NCI-H1092 treated with DMSO at 0.1 percent for 48 hours (cell line): ENCODE data around the gene OR10C1.
"Not testable (repeated sequence)": the region's sequence is repeated elsewhere in the genome, so short reads cannot be mapped to it uniquely, and the experiment has no call there.

Experiments
- DNase-seq: peaks from one replicate; lab custom pipeline; 2025; lab: John Stamatoyannopoulos, UW

OR10C1 gene, protein sequence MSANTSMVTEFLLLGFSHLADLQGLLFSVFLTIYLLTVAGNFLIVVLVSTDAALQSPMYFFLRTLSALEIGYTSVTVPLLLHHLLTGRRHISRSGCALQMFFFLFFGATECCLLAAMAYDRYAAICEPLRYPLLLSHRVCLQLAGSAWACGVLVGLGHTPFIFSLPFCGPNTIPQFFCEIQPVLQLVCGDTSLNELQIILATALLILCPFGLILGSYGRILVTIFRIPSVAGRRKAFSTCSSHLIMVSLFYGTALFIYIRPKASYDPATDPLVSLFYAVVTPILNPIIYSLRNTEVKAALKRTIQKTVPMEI

DNA sequence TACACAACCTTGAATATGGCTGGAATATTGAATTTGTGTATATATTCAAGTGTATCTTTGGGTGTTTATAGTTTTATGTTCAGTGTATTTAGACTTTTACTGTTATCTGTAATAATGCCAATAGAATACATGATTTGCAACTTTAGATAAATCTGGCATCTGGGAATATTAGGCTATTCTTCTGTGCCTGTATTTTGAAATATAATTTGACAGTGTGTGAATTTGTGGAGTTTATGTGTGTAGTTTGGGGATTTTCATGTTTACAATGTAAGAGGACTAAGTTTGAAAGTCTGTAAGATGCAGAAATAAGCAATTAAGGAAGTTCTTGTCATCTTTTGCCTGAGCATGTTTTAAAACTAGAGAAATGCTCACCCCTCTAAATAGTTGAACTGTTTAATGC, at the start of gene OR10C1:
Gene OR10C1, plus strand, starts transcription at position 301 of the 400 bp plus-strand sequence. CDS start 710 bp downstream, outside the sequence.
- DNase-seq: no peak

DNA sequence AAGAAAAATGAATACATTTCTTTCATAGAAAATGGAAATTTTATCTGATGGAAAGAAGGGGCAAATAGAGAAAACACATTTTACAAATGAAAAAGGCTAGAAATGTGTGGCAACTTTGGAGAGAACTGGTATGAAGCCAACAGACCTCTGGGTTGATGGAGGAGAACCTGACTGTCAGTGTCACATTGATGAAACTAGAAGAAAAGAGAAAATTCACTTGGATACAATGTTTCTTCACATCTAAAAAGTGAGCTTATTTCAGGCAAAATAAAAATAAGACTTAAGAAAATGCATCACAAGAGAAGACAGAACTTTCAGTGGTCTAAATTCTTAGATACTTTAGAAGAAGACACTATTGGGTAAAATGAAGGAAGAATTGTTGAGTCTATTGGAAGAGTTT, 43.8 kb upstream of the OR10C1 start, which contains the start of gene OR12D2:
Gene OR12D2, plus strand, starts transcription at position 301 of the 400 bp plus-strand sequence. CDS start 1,069 bp downstream, outside the sequence.
- DNase-seq: no peak

DNA sequence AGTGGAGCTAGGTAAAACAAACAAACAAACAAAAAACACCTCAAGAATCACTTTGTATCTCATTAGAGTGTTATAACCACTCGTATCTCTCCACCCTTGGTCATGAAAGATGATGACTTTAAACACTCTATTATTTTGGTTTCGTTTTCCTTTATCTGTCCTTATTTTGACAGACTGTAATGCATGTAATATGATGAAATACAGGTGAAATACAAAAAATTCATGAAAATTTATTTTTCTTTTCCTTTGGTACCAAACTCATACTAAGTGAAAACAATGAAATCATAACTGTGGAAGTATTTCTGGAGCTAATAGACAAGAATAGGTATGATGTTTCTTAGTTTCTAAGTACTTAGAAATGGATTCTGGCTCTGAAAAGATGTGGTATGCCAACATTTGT, 39.6 kb upstream of the OR10C1 start:
- no peak for DNase-seq

DNA sequence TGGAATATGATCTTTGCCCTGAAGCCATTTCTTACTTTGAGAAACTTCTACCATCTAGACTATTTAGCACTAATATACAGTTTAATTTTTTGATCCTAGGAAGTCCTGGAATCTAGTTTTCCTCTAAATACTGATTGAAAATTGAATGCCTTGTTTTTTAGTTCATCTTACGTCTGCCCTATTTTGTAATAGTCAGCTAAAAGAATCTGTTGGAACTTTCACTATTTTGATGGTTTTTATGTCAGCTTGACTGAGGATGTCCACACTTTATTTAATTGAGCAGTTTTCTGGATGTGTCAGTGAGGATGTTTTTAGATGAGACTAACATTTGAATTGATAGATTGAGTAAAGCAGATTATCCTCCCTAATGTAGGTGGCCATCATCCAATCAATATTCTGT, 35.3 kb upstream of the OR10C1 start:
- no peak for DNase-seq

DNA sequence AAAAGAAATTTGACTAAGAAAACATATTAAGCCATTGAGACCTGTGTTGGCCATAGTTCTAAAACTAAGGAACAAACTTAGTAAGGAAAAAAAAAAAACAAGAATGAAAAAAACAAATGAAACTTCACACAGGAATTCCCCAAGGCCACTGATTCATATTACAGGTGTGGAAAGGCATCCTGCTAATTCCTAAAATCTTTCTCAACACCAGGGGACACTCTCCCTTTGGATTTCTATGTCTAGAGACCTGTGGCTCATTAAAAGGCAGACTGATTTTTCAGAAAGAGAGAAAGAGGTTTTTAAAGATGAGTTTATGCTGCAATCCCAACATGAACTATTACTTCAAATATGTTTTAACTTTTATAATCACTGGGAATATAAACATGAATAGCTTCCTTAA, 24.5 kb upstream of the OR10C1 start, which contains the start of gene OR12D1:
Gene OR12D1, plus strand, starts transcription at position 341 of the 400 bp plus-strand sequence.
- no peak for DNase-seq

DNA sequence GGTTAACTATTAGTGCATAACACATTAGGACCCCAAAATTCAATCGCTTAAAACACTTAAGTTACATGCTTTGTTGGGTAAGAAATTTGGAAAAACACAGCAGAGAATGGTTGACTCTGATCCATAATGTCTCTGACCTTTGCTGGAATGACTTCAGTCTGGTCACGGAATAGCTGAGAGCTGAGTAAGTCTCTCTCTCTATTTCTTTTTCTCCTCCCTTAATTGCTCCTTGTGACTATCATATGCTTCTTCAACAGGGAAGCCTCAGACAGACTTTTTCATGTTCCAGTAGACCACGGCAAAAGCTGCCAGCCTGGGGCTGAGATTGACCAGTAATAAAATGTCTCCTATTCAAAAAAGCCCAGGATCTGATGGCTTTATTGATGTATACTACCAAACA, 19.6 kb upstream of the OR10C1 start:
- no peak for DNase-seq

DNA sequence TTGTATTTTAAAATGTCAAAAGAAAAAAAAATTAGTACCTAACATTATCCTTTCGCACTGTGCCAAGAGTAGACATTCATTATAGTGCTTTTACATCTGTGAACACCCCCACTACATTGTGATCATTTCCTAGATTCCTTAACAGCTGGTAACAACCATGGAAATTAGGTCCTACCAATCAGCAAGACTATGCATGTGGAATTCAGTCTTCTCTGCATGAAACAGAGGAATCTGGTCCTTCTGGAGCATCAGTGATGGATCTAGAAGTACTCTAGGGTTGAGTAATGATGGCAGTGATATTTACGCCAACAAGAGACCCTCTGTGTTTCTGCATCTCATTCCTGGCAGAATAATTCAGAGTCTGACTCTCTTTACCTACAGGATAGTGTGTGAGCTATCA, 14.9 kb upstream of the OR10C1 start:
- DNase-seq: no peak

DNA sequence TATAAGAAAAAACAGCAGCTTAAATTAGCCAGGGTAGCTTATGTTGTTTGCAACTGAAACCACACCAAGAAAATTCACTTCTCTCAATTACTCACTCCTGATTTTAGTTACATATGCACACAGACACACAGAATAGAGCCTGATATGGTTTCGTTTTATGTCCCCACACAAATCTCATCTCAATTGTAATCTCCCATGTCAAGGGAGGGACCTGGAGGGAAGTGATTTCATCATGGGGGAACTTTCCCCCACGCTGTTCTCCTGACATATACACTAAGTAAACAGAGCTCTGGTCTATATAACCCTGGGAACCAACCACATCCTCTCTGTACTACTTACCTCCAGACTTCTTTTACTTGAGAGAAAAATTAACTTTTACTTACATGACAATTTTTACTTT, 14.5 kb upstream of the OR10C1 start:
- DNase-seq: no peak

DNA sequence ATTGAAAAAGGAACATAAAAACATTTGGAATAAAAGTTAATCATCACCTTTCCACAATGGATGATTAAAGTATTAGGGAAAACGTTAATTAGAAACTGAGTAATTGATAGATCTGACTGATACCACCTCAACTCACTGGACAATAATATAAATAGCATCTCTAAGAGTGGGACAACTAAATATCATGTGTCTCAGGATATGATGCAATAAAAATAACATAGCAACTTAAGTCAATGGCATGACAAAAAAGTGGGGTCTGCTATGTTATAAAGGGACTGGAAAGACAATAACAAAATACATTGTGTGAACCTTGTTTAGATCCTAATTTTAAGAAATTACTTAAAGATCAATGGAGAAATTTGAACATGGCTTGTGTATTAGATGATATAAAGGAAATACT, 14.0 kb upstream of the OR10C1 start:
- no peak for DNase-seq

DNA sequence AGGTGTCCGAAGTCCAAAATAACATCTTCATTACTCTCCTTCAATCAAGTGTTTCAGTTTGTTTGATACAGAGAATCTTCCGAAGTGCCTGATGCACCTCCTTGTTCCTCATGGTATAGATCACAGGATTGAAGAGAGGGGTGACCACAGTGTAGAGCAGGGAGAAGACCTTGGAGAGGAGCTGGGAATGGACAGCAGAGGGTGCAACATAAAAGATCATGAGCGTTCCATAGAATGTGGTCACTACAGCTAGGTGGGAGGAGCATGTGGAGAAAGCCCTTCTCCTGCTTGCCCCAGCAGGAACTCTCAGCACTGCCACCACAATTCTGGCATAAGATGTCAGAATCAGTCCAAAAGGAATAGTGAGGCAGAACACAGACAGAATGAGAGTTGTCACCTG, 12.5 kb upstream of the OR10C1 start:
- DNase-seq: no peak

DNA sequence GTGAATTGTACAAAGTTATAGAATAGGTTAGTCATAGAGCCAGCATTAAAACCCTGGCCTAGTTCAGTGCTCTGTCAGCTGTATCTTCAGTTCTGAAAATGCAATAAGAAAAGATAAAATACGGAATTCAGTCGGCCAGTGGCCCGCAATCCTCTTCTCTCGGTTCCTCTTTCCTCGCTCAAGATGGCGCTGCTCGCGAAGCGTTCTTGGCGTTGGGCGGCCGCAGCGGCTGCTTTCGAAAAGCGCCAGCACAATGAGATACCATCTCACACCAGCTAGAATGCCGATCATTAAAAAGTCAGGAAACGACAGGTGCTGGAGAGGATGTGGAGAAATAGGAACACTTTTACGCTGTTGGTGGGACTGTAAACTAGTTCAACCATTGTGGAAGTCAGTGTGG, 2.4 kb upstream of the OR10C1 start:
- not testable (repeated sequence) for DNase-seq

DNA sequence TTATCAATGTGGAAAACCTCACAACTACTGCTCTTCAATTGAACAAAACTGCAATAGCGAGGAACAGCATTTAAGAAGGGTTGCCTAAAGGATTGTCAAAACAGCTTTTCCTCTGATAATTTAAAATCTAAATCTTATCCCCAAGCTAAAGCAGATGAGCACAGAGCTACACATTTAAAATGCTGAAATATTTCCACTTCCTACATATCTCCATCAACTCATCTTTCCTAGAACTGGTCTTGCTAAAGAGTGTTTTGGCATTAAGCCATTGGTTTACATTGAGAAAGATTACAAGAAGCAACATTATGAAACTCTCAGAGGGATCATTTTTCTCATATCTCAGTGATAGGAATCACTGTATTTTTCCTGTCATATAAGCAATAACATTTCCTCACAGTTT, 3.6 kb downstream of the OR10C1 start:
- no peak for DNase-seq

DNA sequence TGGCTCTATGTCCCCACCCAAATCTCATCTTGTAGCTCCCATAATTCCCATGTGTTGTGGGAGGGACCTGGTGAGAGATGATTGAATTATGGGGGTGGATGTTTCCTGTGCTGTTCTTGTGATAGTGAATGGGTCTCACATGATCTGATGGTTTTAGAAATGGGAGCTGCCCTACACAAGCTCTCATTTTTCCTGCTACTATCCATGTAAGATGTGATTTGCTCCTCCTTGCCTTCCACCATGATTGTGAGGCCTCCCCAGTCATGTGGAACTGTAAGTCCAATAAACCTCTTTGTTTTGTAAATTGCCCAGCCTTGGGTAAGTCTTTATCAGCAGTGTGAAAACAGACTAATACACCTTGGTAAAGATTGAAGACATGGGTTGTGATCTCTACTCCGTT, 4.9 kb downstream of the OR10C1 start:
- DNase-seq: not testable (repeated sequence)

DNA sequence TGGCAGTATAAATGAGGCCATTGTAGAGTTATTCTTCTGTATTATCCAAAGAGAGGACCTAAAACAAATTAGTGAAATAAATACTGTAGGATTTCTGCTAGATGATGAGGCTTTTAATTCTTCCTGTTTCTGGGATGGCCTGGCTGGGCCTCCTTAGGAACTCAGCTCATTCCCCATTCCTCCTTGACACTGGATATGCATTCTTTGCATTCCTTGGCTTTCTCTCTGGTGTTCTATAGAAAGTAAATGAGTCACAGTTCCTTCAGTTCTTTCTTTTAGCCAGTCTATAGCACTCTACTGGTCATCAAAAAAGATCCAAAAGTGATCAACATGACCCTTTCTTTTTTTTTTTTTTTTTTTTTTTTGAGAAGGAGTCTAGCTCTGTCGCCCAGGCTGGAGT, 8.6 kb downstream of the OR10C1 start:
- DNase-seq: no peak

DNA sequence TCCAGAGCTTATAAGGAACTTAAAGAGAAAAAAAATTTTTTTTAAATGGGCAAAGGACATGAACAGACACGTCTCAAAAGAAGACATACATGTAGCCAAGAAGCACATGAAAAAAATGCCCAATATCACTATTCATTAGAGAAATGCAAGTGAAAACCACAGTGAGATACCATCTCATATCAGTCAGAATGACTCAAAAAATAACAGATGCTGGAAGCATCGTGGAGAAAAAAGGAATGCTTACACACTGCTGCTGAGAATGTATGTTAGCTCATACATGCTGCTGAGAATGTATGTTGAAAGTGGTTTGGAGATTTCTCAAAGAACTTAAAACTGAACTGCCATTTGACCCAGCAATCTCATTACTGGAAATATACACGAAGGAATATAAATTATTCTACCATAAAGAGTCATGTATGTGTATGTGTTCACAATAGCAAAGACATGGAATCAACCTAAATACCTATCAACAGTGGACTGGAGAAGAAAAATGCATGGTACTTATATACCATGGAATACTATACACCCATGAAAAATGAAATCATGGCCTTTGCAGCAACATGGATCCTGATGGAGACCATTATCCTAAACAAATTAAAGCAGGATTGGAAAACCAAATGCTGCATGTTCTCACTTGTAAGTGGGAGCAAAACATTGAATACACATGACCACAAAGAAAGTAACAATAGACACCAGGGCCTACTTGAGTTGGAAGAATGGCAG, 12.5 kb downstream of the OR10C1 start:
- no peak for DNase-seq

DNA sequence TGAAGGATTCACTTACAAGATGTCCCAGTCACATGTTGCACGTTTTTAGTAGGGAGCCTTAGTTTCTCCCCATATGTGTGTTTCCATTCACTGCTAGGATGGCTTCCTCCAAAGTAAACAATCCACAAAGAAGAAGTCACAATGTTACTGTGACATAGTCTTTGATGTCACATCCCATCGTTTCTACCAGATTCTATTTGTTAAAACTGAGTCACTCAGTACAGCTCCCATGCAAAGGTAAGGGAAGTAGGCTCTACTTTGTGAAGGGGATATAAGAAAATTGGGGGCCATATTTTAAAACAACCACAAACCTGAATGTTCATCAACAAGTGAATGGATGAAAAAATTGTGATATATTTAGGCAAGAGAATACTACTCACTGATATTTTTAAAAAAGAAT, 17.9 kb downstream of the OR10C1 start, which contains the start of the genes OR11A1 and OR2H1:
Gene OR11A1, minus strand, starts transcription at position 101 of the 400 bp plus-strand sequence. CDS start 29,430 bp downstream, outside the sequence.
Gene OR2H1, plus strand, starts transcription at position 185 of the 400 bp plus-strand sequence. CDS start 4,615 bp downstream, outside the sequence.
- no peak for DNase-seq

DNA sequence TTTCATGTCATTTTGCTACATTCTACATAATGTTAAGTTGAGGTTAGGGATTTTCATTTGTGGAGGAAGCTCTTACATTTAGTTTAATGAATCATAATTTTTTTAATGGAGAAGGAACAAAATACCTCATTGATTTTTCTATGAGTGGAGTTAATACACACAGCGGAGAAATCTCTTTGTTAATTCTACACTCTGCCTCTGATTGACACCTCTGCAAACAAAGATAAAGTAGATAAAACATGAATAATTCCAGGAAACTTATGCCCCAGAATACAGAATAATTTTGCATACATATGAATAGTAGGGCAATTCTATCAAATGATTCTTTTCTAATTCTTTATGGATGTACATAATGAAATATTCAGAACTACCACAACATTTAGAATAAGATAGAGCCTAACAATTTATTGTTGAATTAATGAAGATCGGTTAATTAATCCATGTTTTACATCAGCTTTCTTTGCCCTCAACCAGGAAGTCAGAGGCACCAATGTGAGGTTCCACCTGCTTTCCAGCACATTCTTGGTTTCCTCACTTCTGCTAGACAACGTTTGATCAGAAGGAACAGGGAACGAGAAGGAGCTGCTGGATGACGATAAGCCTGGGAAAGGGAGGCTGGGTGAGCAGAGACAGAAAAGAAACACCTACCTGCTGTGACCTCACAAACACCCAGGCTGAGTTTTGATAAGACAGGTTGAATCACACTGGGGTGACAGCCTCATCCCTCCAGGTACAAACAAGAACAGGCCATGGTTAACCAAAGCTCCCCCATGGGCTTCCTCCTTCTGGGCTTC, 22.1 kb downstream of the OR10C1 start:
- DNase-seq: no peak

DNA sequence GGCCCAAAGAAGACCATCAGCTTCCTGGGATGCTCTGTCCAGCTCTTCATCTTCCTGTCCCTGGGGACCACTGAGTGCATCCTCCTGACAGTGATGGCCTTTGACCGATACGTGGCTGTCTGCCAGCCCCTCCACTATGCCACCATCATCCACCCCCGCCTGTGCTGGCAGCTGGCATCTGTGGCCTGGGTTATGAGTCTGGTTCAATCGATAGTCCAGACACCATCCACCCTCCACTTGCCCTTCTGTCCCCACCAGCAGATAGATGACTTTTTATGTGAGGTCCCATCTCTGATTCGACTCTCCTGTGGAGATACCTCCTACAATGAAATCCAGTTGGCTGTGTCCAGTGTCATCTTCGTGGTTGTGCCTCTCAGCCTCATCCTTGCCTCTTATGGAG, 22.9 kb downstream of the OR10C1 start:
- DNase-seq: no peak

DNA sequence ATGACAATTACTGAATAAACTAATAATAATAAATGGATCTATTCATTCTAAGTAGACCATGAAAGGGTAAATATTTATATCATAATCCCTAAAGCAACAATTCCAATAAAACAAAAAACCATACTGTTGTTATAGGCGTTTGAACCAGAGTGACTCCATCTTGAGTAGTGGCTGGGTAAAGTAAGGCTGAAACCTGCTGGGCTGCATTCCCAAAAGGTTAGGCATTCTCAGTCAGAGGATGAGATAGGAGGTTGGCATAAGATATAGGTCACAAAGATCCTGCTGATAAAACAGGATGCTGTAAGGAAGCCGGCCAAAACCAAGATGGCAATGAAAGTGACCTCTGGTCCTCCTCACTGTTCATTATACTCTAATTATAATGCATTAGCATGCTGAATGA, 26.2 kb downstream of the OR10C1 start:
- no peak for DNase-seq

DNA sequence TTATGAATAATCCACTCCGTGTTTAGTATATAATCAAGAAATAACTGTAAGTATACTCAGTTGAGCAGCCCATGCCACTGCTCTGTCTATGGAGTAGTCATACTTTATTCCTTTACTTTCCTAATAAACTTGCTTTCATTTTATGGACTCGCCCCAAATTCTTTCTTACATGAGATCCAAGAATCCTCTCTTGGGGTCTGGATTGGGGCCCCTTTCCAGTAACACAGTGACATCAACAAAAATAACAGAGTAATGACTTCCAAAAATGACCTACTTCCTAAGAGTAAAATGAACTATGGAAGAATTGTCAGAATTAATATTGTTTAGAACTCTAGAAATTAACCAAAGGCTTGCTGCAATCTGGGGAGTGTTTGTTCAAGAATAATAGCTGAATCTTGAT, 26.7 kb downstream of the OR10C1 start:
- no peak for DNase-seq

DNA sequence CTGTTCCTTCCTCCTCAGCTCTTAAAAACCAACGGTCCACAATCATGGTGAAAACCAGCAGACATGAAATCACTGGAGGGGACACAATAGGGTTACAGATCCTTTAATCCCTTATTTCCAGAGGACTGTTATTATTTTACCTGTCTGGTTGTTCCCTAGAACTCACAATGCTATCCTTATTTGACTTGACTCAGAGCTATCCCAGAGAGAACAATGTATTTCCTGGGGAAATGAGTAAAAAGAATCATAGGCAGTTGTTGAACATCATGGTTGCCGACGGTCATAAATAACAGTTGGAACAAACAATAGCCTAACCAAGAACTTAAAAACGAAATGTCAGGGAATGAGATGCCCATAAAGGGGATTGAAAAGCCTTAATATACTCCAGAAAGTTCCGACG, 27.1 kb downstream of the OR10C1 start:
- DNase-seq: no peak

DNA sequence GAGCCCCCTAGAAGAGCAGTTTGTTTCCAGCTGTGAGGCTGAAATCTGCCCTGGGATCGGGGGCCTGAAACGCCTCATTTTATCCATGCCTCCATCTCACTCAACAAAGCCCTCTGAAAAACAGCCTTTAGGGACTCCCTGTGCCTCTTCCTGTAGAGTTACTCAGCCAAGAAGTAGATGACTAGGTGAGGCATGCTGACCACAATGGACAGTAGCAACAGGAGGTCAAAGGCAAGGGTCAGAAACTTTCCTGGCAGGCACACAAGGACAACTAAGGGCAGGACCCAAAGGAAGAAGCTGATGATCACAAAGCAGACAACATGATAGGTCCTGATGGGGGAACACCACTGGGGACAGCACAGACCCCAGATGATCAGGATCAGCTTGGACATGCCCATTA, 35.9 kb downstream of the OR10C1 start:
- no peak for DNase-seq
